HEK293T (cell line): ENCODE results near the gene ZDHHC4.

Experiments
- BHLHE40 ChIP-seq: fragments of 450-650 bp; IDR thresholded peaks from 2 replicates; pipeline ENCODE4 v1.6.1; 2016; ENCODE audit warnings: mild to moderate bottlenecking, moderate library complexity, borderline replicate concordance
- ELF4 ChIP-seq: fragments of 450-650 bp; IDR thresholded peaks from 2 replicates; pipeline ENCODE4 v1.6.1; 2017; ENCODE audit warnings: antibody characterized with exemption
- FOXM1 ChIP-seq: fragments of 450-650 bp; IDR thresholded peaks from 2 replicates; pipeline ENCODE4 v1.6.1; 2017; ENCODE audit warnings: mild to moderate bottlenecking, borderline replicate concordance
- NFRKB ChIP-seq: fragments of 450-650 bp; IDR thresholded peaks from 2 replicates; pipeline ENCODE4 v1.6.1; 2016; ENCODE audit warnings: mild to moderate bottlenecking, moderate library complexity

DNA sequence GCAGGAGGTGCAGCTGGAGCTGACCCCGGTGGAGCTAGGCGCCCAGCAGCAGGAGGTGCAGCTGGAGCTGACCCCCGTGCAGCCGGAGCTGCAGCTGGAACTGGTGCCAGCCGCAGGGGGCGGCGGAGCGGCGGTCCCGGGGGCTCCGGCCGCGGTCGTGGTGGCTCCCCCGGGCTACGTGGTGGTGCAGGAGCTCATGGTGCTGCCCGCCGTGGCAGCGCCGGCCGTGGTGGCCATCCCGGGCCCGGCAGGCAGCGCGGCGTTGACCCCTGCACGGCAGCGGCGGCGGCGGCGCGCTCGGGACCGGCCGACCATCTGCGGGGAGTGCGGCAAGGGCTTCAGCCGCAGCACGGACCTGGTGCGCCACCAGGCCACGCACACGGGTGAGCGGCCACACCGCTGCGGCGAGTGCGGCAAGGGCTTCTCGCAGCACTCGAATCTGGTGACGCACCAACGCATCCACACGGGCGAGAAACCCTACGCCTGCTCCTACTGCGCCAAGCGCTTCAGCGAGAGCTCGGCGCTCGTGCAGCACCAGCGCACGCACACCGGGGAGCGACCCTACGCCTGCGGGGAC, 45.0 kb downstream of the ZDHHC4 start:
- TF ChIP-seq NFRKB (no peak), FOXM1 (no peak), BHLHE40 (no peak), ELF4 (no peak)
